Heart left ventricle (tissue), 16 donors: ENCODE results near the gene DOCK4. TPM values are rescaled to one million over a fixed set of nuclear protein-coding genes. Genes with fewer than 3 reads are reported as not detected.

Source experiments
- ATAC-seq, 4 donors: fragments of 200-7000 bp; cut with Tn5 transposase; one replicate each; pipeline ENCODE4 v1.9.1; 2020 to 2022; ENCODE audit warnings: moderate library complexity in 4 of 4, mild to moderate bottlenecking in 3 of 4, moderate number of reproducible peaks in 1 of 4
- DNase-seq, 5 donors: peaks; one replicate each; pipeline ENCODE4 v3.0.0-alpha.2; 2020
- H3K27ac ChIP-seq, 12 donors: fragments of 200-600 bp; sonication (generic) in 4 of 12; one replicate each; pipeline versions ENCODE4 v1.5.0 to v1.8.0; 2016 to 2022; ENCODE audit warnings: mild to moderate bottlenecking in 2 of 12
- H3K27me3 ChIP-seq, 9 donors: fragments of 200-600 bp; sonication (generic) in 2 of 9; one replicate each; pipeline versions ENCODE4 v1.5.1 to v1.8.0; 2016 to 2022; ENCODE audit warnings: mild to moderate bottlenecking in 3 of 9
- H3K36me3 ChIP-seq, 9 donors: fragments of 200-600 bp; sonication (generic) in 2 of 9; one replicate each; pipeline versions ENCODE4 v1.5.0 to v1.8.0; 2018 to 2022; ENCODE audit warnings: mild to moderate bottlenecking in 2 of 9
- H3K4me1 ChIP-seq, 12 donors: fragments of 200-600 bp; sonication (generic) in 4 of 12; one replicate each; pipeline versions ENCODE4 v1.5.0 to v1.8.0; 2016 to 2022; ENCODE audit warnings: mild to moderate bottlenecking in 3 of 12
- H3K4me3 ChIP-seq, 12 donors: fragments of 200-600 bp; sonication (generic) in 4 of 12; one replicate each; pipeline versions ENCODE4 v1.5.0 to v1.8.0; 2017 to 2022; ENCODE audit warnings: mild to moderate bottlenecking in 9 of 12, moderate library complexity in 4 of 12
- H3K9me3 ChIP-seq, 12 donors: fragments of 200-600 bp; sonication (generic) in 4 of 12; one replicate each; pipeline versions ENCODE4 v1.5.0 to v1.8.0; 2016 to 2022; ENCODE audit warnings: mild to moderate bottlenecking in 1 of 12
- CTCF ChIP-seq, 12 donors: fragments of 200-600 bp; sonication (generic) in 4 of 12; IDR thresholded peaks; one replicate each; pipeline versions ENCODE4 v1.5.0 to v1.8.0; 2018 to 2022; ENCODE audit warnings: antibody characterized with exemption in 12 of 12, mild to moderate bottlenecking in 5 of 12
- POLR2A ChIP-seq, 2 donors: fragments of 450-650 bp; IDR thresholded peaks; one replicate each; pipeline ENCODE4 v1.6.1; 2017; ENCODE audit warnings: antibody characterized with exemption in 2 of 2, mild to moderate bottlenecking in 2 of 2, moderate library complexity in 2 of 2
- WGBS, 4 donors: extraction: QIAGEN DNeasy Blood & Tissue Kit in 2 of 4; methylation state at CpG; one replicate each; pipeline versions ENCODE4 v1.1.5 to v1.1.7; 2013 to 2018; 5-methylcytosine and 5-hydroxymethylcytosine counted together
- intact Hi-C, 10 donors: fragments of 100-400 bp; cut with DNase I; formaldehyde crosslinking; loops; one replicate each; pipeline versions ENCODE4 v1.11.1 to v1.14.2; 2022
- polyA plus RNA-seq, 2 donors: library from polyadenylated mRNA; stranded (reverse); fragments of 200-250 nt; gene quantifications; one replicate each; pipeline ENCODE4 v1.2.3, GENCODE V29; 2013
- total RNA-seq, 9 donors: library from RNA; depleted of rRNA in 2 of 9; stranded (reverse); fragments of >200 nt in 2 of 9; fragmentation: NEBNext Ultra II Directional in 3 of 9; extraction: Animal tissue kit (Norgen Biotek cat#: 25700) in 3 of 9; gene quantifications; one replicate each; pipeline versions ENCODE4 v1.1.0 to v1.2.4, GENCODE V29; 2016 to 2023
- donor health status: ischemic (EF 13 %, LVEDD 7.1; RV severe dilation, severe dysfunction).
- donor health status: healthy with polysubstance abuse.
- donor health status: DM: no; HTN: yes; CAD: no.
- donor health status: DM: no; HTN: no; CAD: no.
- donor health status: ischemic (EF 25% LVEDD 6.9; RV normal size, moderate dysfunction).
- donor health status: ischemic (EF 25% LVEDD 5.7; RV mildly dilated, moderate dysfunction).
- donor health status: healthy.
- donor health status: DM: yes; HTN: yes; CAD: no.
- donor health status: ischemic (EF 35%, LVEDD 5.7; RV mildly dilated, moderate dysfunction).
- donor health status: nonischemic (EF 11% LVEDD 7.7; RV severe dilation, severe dysfunction).
- donor health status: DM: yes; HTN: yes; CAD: no.
- donor health status: PGD.
- donor health status: ischemic (EF 29% LVEDD 5.4; RV normal size, mild dysfunction).
- donor health status: nonischemic (EF 23%, LVEDD 6.1; RV moderate dilation, normal function).

DOCK4 gene
- total and polyA plus RNA-seq, 11 donors = 5.1 to 40.8 (median 13.1) TPM

GRCh38 chr7:111820121-111820520 lies 386.1 kb downstream of the DOCK4 start:
- no peak for TF ChIP-seq CTCF (IDR thresholded peaks at IDR 0.05)
- TF ChIP-seq POLR2A (IDR thresholded peaks at IDR 0.05) = no peak
- ATAC-seq (no peak), DNase-seq (no peak)
- no peak overlapping the region for H3K4me3 ChIP-seq
- H3K4me1 ChIP-seq = no peaks in the 10 kb centered on the region
- no peaks in the 10 kb centered on the region for H3K27me3 ChIP-seq
- no peaks in the 10 kb centered on the region for H3K9me3 ChIP-seq
- H3K36me3 ChIP-seq = peaks cover 0 to 47% (median 21%) of the 10 kb centered on the region in 9 donors
- H3K27ac ChIP-seq = no peak overlapping the region
- intact Hi-C loops = no loop called here
- WGBS, 4 donors = 89 to 100% (median 96%) methylated on average over 1 of the region's 1 CpG

- ATAC-seq (no peak), DNase-seq (no peak)
- Histone ChIP-seq H3K4me3 (no peak overlapping the region), H3K9me3 (no peaks in the 10 kb centered on the region), H3K36me3 (peaks cover 0 to 23% (median 15%) of the 10 kb centered on the region in 9 donors), H3K4me1 (no peaks in the 10 kb centered on the region), H3K27ac (no peak overlapping the region), H3K27me3 (no peaks in the 10 kb centered on the region)
- 96 to 100% (median 98%) methylated on average over 1 of the region's 1 CpG for WGBS, 4 donors
- no peak for TF ChIP-seq POLR2A (IDR thresholded peaks at IDR 0.05)
- TF ChIP-seq CTCF (IDR thresholded peaks at IDR 0.05) = no peak
- intact Hi-C loops = no loop called here
Measured at GRCh38 chr7:111815354-111815753, 390.8 kb downstream of the DOCK4 start.

GRCh38 chr7:111813306-111813705 lies 392.9 kb downstream of the DOCK4 start:
- no peak overlapping the region for H3K27ac ChIP-seq
- WGBS, 4 donors = 96 to 98% (median 98%) methylated on average over 4 of the region's 4 CpGs
- TF ChIP-seq POLR2A (IDR thresholded peaks at IDR 0.05) (no peak), CTCF (IDR thresholded peaks at IDR 0.05) (no peak)
- no peak for ATAC-seq
- H3K4me1 ChIP-seq = no peaks in the 10 kb centered on the region
- H3K4me3 ChIP-seq = no peak overlapping the region
- H3K27me3 ChIP-seq = no peaks in the 10 kb centered on the region
- peaks cover 0 to 32% (median 18%) of the 10 kb centered on the region in 9 donors for H3K36me3 ChIP-seq
- no peaks in the 10 kb centered on the region for H3K9me3 ChIP-seq
- intact Hi-C loops = no loop called here
- no peak for DNase-seq

- H3K27me3 ChIP-seq = no peaks in the 10 kb centered on the region
- H3K36me3 ChIP-seq = peaks cover 0 to 36% (median 14%) of the 10 kb centered on the region in 9 donors
- intact Hi-C loops = no loop called here
- no peak for TF ChIP-seq POLR2A (IDR thresholded peaks at IDR 0.05)
- no peak for TF ChIP-seq CTCF (IDR thresholded peaks at IDR 0.05)
- peaks cover 0 to 7% (median 0%) of the 10 kb centered on the region in 12 donors for H3K9me3 ChIP-seq
- WGBS, 4 donors = 95 to 98% (median 97%) methylated on average over 4 of the region's 4 CpGs
- ATAC-seq (no peak), DNase-seq (no peak)
- no peak overlapping the region for H3K27ac ChIP-seq
- no peak overlapping the region for H3K4me3 ChIP-seq
- H3K4me1 ChIP-seq = peaks cover 0 to 19% (median 2%) of the 10 kb centered on the region in 12 donors
Measured at GRCh38 chr7:111806232-111806631, 400.0 kb downstream of the DOCK4 start.
